Activated CD8-positive, alpha-beta memory T cell treated with anti-CD3 and anti-CD28 coated beads, Interleukin-2, amount 10 ng/mL, durations not matched to agents 7 days and 5 days (primary cell): Measurements from ENCODE around the gene ZBTB25. TPM values are rescaled to one million over a fixed set of nuclear protein-coding genes. Genes with fewer than 3 reads are reported as not detected.
"Not testable (repeated sequence)": the region's sequence is repeated elsewhere in the genome, so short reads cannot be mapped to it uniquely, and the experiment has no call there.

Source experiments
- ATAC-seq: fragments of 150-1000 bp; cut with Tn5 transposase; one replicate; pipeline ENCODE4 v1.10.0; 2021; ENCODE audit warnings: moderate library complexity
- CTCF ChIA-PET: fragments of 350-600 bp; sonication (Branson Sonifier 250); formaldehyde crosslinking; loops from one replicate; lab custom pipeline; 2021; ENCODE audit warnings: antibody characterized with exemption; lab: Charles Lee
- DNase-seq: peaks from one replicate; pipeline ENCODE4 v3.0.0-alpha.2; 2020
- H3K27ac Mint-ChIP-seq: one replicate; pipeline ENCODE4 v1.8.0; 2021; ENCODE audit warnings: mild to moderate bottlenecking, mixed read lengths
- H3K27me3 Mint-ChIP-seq: one replicate; pipeline ENCODE4 v1.8.0; 2021; ENCODE audit warnings: mixed read lengths
- H3K36me3 Mint-ChIP-seq: one replicate; pipeline ENCODE4 v1.8.0; 2021; ENCODE audit warnings: mild to moderate bottlenecking, mixed read lengths
- H3K4me1 Mint-ChIP-seq: one replicate; pipeline ENCODE4 v1.8.0; 2021; ENCODE audit warnings: mixed read lengths
- H3K4me3 Mint-ChIP-seq: one replicate; pipeline ENCODE4 v1.8.0; 2021; ENCODE audit warnings: mild to moderate bottlenecking, moderate library complexity, mixed read lengths
- H3K9me3 Mint-ChIP-seq: one replicate; pipeline ENCODE4 v1.8.0; 2022; ENCODE audit warnings: low read depth, mixed read lengths
- total RNA-seq, 2 experiments: library from RNA; stranded (reverse); gene quantifications; one replicate each; pipeline ENCODE4 v1.2.3, GENCODE V29; 2021

ZBTB25 gene
- total RNA-seq, 2 experiments from 2014 or later = 31.4 to 42.8 TPM

DNA sequence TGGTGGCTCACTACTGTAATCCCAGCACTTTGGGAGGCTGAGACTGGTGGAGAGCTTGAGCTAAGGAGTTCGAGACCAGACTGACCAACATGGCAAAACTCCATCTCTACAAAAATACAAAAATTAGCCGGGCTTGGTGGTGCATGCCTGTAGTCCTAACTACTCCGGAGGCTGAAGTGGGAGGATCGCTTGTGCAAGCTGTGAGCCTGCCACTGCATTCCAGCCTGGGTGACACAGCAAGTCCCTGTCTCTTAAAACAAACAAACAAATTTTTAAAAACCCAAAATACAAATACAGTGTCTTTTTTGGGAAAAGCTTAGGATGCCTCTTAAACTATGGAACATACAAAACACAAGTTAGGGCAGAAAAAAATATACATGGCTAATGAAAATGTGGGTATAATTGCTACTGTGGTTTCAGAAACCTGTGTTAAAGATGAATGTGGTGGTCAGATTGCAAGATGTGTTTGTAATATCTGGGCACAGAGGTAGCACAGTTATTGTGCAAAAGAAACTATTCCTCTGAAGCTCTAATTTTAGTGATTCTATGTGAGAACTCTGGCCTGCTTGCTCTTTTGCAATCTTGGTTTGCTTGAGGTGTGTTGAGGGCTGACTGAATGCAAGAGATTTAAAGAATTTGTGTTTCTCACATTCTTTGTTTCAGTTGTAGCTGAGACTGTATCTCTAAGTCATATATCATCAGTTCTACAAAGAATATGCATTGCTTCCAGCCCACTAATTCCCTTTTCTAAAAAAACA is 33.0 kb upstream of the ZBTB25 start:
- no peak overlapping the region for H3K27ac Mint-ChIP-seq
- no peak overlapping the region for H3K4me3 Mint-ChIP-seq

DNA sequence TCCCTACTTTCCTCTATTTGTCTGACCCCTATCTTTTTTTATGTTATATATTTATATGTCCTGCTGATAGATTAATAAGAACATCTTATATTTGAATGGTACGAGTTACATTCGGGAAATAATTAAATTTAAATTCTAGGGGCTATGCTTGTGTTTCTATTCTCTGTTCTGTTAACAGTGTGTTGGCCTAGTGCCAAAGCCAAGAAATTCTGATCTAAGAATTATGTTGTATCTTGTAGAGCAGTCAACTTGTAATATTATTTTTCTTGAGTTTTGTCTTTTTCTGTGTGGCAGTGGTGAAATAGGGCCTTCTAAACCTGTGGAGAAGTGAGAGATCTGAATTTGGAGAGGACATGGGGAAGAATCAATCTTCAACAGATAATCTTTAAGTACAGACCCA is 27.9 kb upstream of the ZBTB25 start:
- H3K9me3 Mint-ChIP-seq = no peaks in the 10 kb centered on the region
- peaks cover 9% of the 10 kb centered on the region for H3K36me3 Mint-ChIP-seq
- ATAC-seq = no peak

More for the DNA sequence above, 33.0 kb upstream of the ZBTB25 start:
- H3K4me1 Mint-ChIP-seq = peaks cover 22% of the 10 kb centered on the region
- no peaks in the 10 kb centered on the region for H3K9me3 Mint-ChIP-seq
- DNase-seq = no peak
- ATAC-seq = no peak
- H3K27me3 Mint-ChIP-seq = peaks cover 17% of the 10 kb centered on the region
- H3K36me3 Mint-ChIP-seq = peaks cover 10% of the 10 kb centered on the region
- CTCF ChIA-PET = interaction anchor here (1.2 to 2.8 kb wide), 3 partner anchors 28 to 149 kb away, joined by 3 to 9 read pairs (median 5); no protein-coding TSS in a partner anchor

DNA sequence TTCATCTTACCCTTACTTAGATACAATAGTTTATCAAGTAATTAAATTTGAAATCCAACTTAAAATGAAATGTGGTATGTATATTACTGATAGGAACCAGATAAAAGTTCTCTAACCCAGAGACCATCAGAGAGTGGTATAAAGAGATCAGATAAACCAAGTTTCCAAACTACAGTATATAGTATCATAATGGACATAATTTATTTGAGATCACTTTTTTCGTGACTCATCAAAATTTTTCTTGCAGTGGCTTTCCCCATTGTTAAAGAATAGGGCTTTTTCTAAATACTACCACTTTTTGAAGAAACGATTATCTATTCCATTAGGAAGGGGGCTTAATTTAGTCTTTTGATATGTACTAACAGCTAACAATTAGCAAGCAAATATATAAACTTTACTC is 21.7 kb upstream of the ZBTB25 start:
- DNase-seq = no peak
- ATAC-seq = no peak
- no peak overlapping the region for H3K4me3 Mint-ChIP-seq
- CTCF ChIA-PET = interaction anchor here (1.4 kb wide), 1 partner anchor 15 kb away, joined by 3 read pairs; no protein-coding TSS in a partner anchor
- H3K36me3 Mint-ChIP-seq = peaks cover 21% of the 10 kb centered on the region
- no peaks in the 10 kb centered on the region for H3K9me3 Mint-ChIP-seq
- peaks cover 8% of the 10 kb centered on the region for H3K4me1 Mint-ChIP-seq
- H3K27me3 Mint-ChIP-seq = no peaks in the 10 kb centered on the region
- H3K27ac Mint-ChIP-seq = no peak overlapping the region

More for the DNA sequence above, 27.9 kb upstream of the ZBTB25 start:
- CTCF ChIA-PET = interaction anchor here (0.9 kb wide), 1 partner anchor 8 kb away, joined by 3 read pairs; no protein-coding TSS in a partner anchor
- no peak overlapping the region for H3K27ac Mint-ChIP-seq
- no peaks in the 10 kb centered on the region for H3K27me3 Mint-ChIP-seq
- no peak for DNase-seq
- no peak overlapping the region for H3K4me3 Mint-ChIP-seq
- peaks cover 5% of the 10 kb centered on the region for H3K4me1 Mint-ChIP-seq

DNA sequence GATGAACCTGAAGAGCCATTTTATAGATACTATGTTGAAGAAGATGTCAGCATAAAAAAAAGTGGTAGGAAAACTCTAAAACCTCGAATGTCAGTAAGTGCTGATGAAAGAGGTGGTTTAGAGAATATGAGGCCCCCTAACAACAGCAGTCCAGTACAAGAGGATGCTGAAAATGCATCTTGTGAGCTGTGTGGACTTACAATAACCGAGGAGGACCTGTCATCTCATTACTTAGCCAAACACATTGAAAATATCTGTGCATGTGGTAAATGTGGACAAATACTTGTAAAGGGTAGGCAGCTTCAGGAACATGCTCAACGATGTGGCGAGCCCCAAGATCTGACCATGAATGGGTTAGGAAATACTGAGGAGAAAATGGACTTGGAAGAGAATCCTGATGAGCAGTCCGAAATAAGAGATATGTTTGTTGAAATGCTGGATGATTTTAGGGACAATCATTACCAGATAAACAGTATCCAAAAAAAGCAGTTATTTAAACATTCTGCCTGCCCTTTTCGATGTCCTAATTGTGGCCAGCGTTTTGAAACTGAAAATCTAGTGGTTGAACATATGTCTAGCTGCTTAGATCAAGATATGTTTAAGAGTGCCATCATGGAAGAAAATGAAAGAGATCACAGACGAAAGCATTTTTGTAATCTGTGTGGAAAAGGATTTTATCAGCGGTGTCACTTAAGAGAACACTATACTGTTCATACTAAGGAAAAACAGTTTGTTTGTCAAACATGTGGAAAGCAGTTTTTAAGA is 19.1 kb upstream of the ZBTB25 start:
- peaks cover 18% of the 10 kb centered on the region for H3K36me3 Mint-ChIP-seq
- CTCF ChIA-PET = interaction anchor here (0.9 to 4.9 kb wide), 6 partner anchors 13 to 113 kb away, joined by 3 to 36 read pairs (median 4); partner anchors contain the start of gene HSPA2
- DNase-seq = no peak
- H3K4me1 Mint-ChIP-seq = peaks cover 16% of the 10 kb centered on the region
- ATAC-seq = peak; percentile 49
- H3K27ac Mint-ChIP-seq = no peak overlapping the region
- no peaks in the 10 kb centered on the region for H3K9me3 Mint-ChIP-seq
- H3K4me3 Mint-ChIP-seq = no peak overlapping the region
- no peaks in the 10 kb centered on the region for H3K27me3 Mint-ChIP-seq

DNA sequence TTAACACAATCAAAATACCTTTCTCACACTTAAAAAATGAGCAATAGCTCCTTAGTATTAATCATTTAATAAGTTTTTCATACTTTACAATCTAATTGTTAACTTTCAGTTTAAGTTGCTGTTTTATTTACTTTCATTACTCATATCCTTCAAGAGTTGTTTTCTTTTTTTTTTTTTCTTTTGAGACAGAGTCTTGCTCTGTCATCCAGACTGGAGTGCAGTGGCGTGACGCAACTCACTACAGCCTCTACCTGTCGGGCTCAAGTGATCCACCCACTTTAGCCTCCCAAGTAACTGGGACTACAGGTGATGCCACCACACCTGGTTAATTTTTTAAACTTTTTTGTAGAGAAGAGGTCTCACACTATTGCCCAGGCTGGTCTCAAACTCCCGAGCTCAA is 17.1 kb upstream of the ZBTB25 start:
- ATAC-seq = no peak

DNA sequence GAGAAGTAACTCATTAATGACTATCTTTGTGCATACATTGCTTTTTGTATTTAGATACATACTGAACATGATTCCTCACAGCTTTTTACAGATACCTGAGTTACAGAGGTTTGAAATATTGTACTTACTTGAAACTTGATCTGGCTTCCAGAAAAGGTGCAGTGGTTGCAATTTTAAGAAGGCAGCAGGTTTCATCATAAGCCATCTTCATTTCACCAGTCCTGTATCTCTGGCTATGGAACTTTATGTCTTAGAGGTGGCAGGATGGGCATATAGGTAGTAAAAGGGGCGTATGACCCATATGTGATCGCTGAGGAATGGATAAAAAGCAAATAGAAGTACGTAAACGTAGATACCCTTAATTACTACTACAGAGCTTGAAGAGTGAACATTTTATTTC is 14.6 kb upstream of the ZBTB25 start:
- DNase-seq (no peak), ATAC-seq (no peak)
- peaks cover 12% of the 10 kb centered on the region for H3K36me3 Mint-ChIP-seq
- no peak overlapping the region for H3K4me3 Mint-ChIP-seq
- H3K9me3 Mint-ChIP-seq = no peaks in the 10 kb centered on the region
- CTCF ChIA-PET = interaction anchor here (0.7 to 1.9 kb wide), 4 partner anchors 9 to 118 kb away, joined by 3 to 7 read pairs (median 4); partner anchors contain the start of gene HSPA2
- H3K27me3 Mint-ChIP-seq = no peaks in the 10 kb centered on the region
- no peak overlapping the region for H3K27ac Mint-ChIP-seq
- H3K4me1 Mint-ChIP-seq = peaks cover 40% of the 10 kb centered on the region

More for the DNA sequence above, 17.1 kb upstream of the ZBTB25 start:
- peaks cover 13% of the 10 kb centered on the region for H3K36me3 Mint-ChIP-seq
- DNase-seq = no peak
- no peaks in the 10 kb centered on the region for H3K9me3 Mint-ChIP-seq
- H3K27ac Mint-ChIP-seq = no peak overlapping the region
- peaks cover 30% of the 10 kb centered on the region for H3K4me1 Mint-ChIP-seq
- CTCF ChIA-PET = interaction anchor here (1.4 to 4.9 kb wide), 2 partner anchors 11 to 176 kb away, joined by 3 to 36 read pairs; no protein-coding TSS in a partner anchor
- H3K27me3 Mint-ChIP-seq = no peaks in the 10 kb centered on the region
- H3K4me3 Mint-ChIP-seq = no peak overlapping the region

DNA sequence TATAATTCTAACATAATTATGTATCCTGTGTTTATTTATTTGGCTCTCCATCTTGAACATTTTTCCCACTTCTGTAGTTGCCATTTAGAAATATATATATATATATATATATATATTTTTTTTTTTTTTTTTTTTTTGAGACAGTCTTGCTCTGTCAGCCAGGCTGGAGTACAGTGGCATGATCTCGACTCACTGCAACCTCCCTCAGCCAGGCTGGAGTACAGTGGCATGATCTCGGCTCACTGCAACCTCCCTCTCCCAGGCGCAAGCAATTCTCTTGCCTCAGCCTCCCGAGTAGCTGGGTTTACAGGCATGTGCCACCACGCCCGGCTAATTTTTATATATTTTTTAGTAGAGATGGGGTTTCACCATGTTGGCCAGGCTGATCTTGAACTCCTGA is 14.0 kb upstream of the ZBTB25 start:
- Mint-ChIP-seq H3K4me1 (peaks cover 40% of the 10 kb centered on the region), H3K36me3 (peaks cover 13% of the 10 kb centered on the region)
- H3K27me3 Mint-ChIP-seq, H3K4me3 Mint-ChIP-seq, ATAC-seq, DNase-seq, H3K9me3 Mint-ChIP-seq, H3K27ac Mint-ChIP-seq: not testable (repeated sequence)
- CTCF ChIA-PET = interaction anchor here (1.3 to 1.9 kb wide), 3 partner anchors 23 to 118 kb away, joined by 3 to 7 read pairs (median 3); partner anchors contain the start of gene HSPA2

DNA sequence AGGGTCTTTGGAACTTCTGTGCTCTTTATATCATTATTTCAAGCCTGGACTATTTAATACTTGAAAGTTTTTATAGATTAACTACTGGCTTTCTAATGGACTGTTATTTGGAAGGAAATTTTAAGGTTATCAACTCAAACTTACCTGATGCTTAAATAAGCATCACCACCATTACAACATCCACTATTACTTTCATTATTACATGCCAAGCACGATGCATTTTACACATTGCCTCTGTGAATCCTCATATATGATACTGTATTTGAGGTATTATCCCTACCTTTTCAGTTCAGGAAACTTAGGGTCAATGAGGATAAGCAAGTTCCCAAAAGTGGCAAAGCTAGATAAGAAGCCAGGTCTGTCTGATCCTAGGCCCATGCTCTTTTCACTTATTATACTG is 13.3 kb upstream of the ZBTB25 start:
- H3K36me3 Mint-ChIP-seq = peaks cover 13% of the 10 kb centered on the region
- peaks cover 45% of the 10 kb centered on the region for H3K4me1 Mint-ChIP-seq
- CTCF ChIA-PET = interaction anchor here (2.9 kb wide), 1 partner anchor 88 kb away, joined by 17 read pairs; no protein-coding TSS in a partner anchor

DNA sequence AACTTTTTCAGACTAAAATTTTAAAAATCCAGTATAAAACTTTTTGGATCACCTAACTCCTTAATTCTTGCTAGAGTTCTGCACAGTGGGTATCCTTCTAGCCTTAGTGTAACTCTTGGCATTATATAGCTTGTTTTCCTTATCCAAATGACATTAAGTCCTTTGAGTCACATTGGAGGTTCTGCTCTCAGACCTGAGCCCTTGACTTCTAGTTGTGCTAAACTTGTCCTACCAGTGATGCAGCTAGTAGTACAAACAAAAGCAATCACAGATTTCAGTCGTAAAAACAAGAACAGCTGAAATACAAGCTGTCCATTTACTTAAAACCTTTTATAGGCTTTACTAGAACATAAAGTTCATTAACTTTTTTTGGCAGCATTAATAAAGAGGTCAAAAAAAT is 11.4 kb upstream of the ZBTB25 start:
- DNase-seq = no peak
- peaks cover 57% of the 10 kb centered on the region for H3K4me1 Mint-ChIP-seq
- H3K27ac Mint-ChIP-seq = no peak overlapping the region
- CTCF ChIA-PET = interaction anchor here (0.9 to 2.9 kb wide), 8 partner anchors 14 to 377 kb away, joined by 3 to 17 read pairs (median 3); no protein-coding TSS in a partner anchor
- no peaks in the 10 kb centered on the region for H3K9me3 Mint-ChIP-seq
- no peak overlapping the region for H3K4me3 Mint-ChIP-seq
- peaks cover 20% of the 10 kb centered on the region for H3K36me3 Mint-ChIP-seq
- no peaks in the 10 kb centered on the region for H3K27me3 Mint-ChIP-seq
- ATAC-seq = no peak

More for the DNA sequence above, 13.3 kb upstream of the ZBTB25 start:
- Mint-ChIP-seq H3K27ac (no peak overlapping the region), H3K9me3 (no peaks in the 10 kb centered on the region), H3K4me3 (no peak overlapping the region), H3K27me3 (no peaks in the 10 kb centered on the region)
- no peak for DNase-seq
- ATAC-seq = peak; percentile 27

DNA sequence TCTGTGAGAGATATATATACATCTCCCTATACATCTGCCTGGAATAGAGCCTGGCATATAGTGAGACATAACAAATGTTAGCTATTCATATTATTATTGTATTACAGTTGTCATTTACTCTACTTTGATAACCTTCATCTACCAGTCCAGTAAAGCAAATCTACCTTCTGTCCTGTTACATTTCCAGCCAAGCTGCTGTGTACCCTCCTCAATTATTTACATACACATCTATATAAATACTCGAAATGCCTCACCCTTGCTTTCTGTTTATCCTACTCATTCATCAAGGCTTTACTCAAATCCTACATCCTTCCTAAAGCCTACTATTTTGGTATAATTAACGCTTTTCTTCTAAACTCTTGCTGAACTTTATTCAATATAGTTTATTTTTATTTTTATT is 9.6 kb upstream of the ZBTB25 start:
- ATAC-seq (no peak), DNase-seq (no peak)

DNA sequence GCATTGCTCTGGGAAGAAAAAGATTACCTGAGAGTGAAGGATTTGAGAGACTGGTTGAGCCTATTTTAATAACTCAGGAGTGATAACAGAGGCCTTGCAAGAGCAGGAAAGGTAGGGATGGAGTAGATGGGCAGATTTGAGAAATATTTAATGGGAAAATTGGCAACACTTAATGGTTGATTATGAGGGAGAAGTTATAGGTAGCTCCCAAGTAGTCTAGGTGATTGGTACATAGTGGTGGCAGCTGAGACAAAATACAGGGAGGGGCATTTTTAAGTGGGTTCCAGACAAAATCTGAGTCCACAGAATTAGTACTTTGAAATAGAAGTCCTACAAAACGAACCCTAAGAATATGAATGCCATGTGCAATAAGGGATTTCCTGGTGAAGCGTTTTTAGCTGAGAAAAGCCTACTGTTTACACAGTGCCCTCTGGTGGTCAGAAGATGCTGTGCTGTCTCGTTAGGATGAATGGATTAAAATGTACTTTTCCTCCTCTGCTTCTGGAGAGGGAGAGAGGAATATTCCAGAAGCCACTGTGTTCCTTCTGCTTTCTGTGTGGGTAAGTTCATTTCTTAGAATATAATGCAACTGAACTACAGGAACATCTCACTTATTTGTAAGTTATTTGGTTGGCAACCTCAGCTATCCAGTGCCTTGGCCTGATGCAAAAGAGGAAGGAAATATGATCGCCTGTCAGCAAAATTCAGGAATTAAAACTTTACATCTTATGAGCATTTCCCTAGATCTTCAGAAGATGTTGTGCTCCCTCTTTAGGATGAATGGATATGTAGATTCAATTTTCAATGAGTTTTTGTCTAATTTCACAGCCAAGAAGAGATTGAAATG is 7.4 kb upstream of the ZBTB25 start:
- CTCF ChIA-PET = interaction anchor here (0.5 to 5.5 kb wide), 27 partner anchors 9 to 210 kb away, joined by 3 to 70 read pairs (median 4); partner anchors contain the start of gene AKAP5
- no peaks in the 10 kb centered on the region for H3K9me3 Mint-ChIP-seq
- H3K36me3 Mint-ChIP-seq = peaks cover 33% of the 10 kb centered on the region
- peaks cover 66% of the 10 kb centered on the region for H3K4me1 Mint-ChIP-seq
- H3K27me3 Mint-ChIP-seq = no peaks in the 10 kb centered on the region
- peak; percentile 79 for DNase-seq
- H3K27ac Mint-ChIP-seq = peak overlapping the region; percentile 98
- H3K4me3 Mint-ChIP-seq = peak overlapping the region; percentile 91
- peak; percentile 35 for ATAC-seq

More for the DNA sequence above, 9.6 kb upstream of the ZBTB25 start:
- Mint-ChIP-seq H3K9me3 (no peaks in the 10 kb centered on the region), H3K4me3 (no peak overlapping the region), H3K4me1 (peaks cover 66% of the 10 kb centered on the region), H3K36me3 (peaks cover 27% of the 10 kb centered on the region), H3K27me3 (no peaks in the 10 kb centered on the region), H3K27ac (no peak overlapping the region)
- CTCF ChIA-PET = interaction anchor here (5.5 kb wide), 1 partner anchor 19 kb away, joined by 70 read pairs; no protein-coding TSS in a partner anchor

DNA sequence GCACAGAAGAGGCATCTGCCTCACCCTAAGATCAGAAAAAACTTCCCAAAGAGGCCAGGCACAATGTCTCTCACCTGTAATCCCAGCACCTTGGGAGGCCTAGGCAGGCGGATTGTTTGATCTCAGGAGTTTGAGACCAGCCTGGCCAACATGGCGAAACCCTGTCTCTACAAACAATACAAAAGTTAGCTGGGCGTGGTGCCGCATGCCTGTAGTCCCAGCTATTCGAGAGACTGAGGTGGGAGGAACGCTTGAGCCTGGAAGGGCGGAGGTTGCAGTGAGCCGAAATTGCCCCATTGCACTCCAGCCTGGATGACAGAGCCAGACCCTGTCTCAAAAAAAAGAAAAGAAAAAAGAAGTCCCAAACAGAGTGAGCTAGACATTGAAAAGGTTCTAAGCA is 5.4 kb upstream of the ZBTB25 start:
- CTCF ChIA-PET = interaction anchor here (0.7 to 5.5 kb wide), 10 partner anchors 9 to 924 kb away, joined by 3 to 70 read pairs (median 5); no protein-coding TSS in a partner anchor
- H3K9me3 Mint-ChIP-seq = no peaks in the 10 kb centered on the region
- ATAC-seq (no peak), DNase-seq (no peak)
- peaks cover 58% of the 10 kb centered on the region for H3K4me1 Mint-ChIP-seq
- H3K36me3 Mint-ChIP-seq = peaks cover 44% of the 10 kb centered on the region
- peak overlapping the region; percentile 91 for H3K4me3 Mint-ChIP-seq
- peak overlapping the region; percentile 98 for H3K27ac Mint-ChIP-seq
- H3K27me3 Mint-ChIP-seq = no peaks in the 10 kb centered on the region
